Measurements from ENCODE around the gene PSMB5. TPM values are rescaled to one million over a fixed set of nuclear protein-coding genes. Genes with fewer than 3 reads are reported as not detected.

Gene PSMB5
- total and polyA plus RNA-seq, 2 of the 13 experiments (the other 11 are each of a cell fraction or from before 2014, with no cell fraction given): 705 to 871 TPM

DNA sequence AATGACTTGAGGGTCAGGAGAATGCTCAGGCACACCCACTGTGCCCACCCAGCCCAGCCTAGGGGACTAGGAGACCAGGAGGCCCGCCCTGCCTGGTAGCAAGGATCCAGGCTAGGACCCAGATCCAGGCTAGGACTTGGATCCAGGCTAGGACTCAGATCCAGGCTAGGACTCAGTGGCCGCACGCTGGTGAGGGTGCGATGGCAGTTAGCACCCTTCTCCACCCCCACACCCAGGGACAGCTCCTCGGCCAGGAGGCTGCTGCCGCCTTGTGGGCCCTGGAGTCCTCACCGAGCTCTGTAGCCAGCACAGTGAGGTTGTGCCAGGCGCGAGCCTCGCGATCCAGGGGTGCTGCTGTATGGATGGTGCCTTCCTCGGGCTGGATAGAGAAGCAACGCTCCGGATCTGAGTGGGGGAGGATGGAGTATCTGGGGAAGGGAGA, 17.5 kb upstream of the PSMB5 start (continued):
- peak; percentile 22; the same call in 1 of the 2 replicates for TF ChIP-seq ZNF274 (CRISPR knock-in tag; IDR thresholded peaks at IDR 0.05)
- no peak for TF ChIP-seq ZNF678 (CRISPR knock-in tag; IDR thresholded peaks at IDR 0.05)
- no peak for TF ChIP-seq MAZ (IDR thresholded peaks at IDR 0.05; ENCODE audit: borderline replicate concordance, low read depth, low read length)
- TF ChIP-seq MAZ (CRISPR knock-in tag; IDR thresholded peaks at IDR 0.05; ENCODE audit: low read depth): peak; percentile 53; the same call in 1 of the 2 replicates
- TF ChIP-seq, protein P1, sequence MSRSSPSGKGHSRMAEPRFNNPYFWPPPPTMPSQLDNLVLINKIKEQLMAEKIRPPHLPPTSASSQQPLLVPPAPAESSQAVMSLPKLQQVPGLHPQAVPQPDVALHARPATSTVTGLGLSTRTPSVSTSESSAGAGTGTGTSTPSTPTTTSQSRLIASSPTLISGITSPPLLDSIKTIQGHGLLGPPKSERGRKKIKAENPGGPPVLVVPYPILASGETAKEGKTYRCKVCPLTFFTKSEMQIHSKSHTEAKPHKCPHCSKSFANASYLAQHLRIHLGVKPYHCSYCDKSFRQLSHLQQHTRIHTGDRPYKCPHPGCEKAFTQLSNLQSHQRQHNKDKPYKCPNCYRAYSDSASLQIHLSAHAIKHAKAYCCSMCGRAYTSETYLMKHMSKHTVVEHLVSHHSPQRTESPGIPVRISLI (CRISPR knock-in tag; IDR thresholded peaks at IDR 0.05; ENCODE audit: borderline replicate concordance): 0 out of 2 replicates have a peak, but pooled peaks have one; percentile 12
- TF ChIP-seq, protein P2, sequence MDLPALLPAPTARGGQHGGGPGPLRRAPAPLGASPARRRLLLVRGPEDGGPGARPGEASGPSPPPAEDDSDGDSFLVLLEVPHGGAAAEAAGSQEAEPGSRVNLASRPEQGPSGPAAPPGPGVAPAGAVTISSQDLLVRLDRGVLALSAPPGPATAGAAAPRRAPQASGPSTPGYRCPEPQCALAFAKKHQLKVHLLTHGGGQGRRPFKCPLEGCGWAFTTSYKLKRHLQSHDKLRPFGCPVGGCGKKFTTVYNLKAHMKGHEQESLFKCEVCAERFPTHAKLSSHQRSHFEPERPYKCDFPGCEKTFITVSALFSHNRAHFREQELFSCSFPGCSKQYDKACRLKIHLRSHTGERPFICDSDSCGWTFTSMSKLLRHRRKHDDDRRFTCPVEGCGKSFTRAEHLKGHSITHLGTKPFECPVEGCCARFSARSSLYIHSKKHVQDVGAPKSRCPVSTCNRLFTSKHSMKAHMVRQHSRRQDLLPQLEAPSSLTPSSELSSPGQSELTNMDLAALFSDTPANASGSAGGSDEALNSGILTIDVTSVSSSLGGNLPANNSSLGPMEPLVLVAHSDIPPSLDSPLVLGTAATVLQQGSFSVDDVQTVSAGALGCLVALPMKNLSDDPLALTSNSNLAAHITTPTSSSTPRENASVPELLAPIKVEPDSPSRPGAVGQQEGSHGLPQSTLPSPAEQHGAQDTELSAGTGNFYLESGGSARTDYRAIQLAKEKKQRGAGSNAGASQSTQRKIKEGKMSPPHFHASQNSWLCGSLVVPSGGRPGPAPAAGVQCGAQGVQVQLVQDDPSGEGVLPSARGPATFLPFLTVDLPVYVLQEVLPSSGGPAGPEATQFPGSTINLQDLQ (CRISPR knock-in tag; IDR thresholded peaks at IDR 0.05): no peak
- TF ChIP-seq, protein P3, sequence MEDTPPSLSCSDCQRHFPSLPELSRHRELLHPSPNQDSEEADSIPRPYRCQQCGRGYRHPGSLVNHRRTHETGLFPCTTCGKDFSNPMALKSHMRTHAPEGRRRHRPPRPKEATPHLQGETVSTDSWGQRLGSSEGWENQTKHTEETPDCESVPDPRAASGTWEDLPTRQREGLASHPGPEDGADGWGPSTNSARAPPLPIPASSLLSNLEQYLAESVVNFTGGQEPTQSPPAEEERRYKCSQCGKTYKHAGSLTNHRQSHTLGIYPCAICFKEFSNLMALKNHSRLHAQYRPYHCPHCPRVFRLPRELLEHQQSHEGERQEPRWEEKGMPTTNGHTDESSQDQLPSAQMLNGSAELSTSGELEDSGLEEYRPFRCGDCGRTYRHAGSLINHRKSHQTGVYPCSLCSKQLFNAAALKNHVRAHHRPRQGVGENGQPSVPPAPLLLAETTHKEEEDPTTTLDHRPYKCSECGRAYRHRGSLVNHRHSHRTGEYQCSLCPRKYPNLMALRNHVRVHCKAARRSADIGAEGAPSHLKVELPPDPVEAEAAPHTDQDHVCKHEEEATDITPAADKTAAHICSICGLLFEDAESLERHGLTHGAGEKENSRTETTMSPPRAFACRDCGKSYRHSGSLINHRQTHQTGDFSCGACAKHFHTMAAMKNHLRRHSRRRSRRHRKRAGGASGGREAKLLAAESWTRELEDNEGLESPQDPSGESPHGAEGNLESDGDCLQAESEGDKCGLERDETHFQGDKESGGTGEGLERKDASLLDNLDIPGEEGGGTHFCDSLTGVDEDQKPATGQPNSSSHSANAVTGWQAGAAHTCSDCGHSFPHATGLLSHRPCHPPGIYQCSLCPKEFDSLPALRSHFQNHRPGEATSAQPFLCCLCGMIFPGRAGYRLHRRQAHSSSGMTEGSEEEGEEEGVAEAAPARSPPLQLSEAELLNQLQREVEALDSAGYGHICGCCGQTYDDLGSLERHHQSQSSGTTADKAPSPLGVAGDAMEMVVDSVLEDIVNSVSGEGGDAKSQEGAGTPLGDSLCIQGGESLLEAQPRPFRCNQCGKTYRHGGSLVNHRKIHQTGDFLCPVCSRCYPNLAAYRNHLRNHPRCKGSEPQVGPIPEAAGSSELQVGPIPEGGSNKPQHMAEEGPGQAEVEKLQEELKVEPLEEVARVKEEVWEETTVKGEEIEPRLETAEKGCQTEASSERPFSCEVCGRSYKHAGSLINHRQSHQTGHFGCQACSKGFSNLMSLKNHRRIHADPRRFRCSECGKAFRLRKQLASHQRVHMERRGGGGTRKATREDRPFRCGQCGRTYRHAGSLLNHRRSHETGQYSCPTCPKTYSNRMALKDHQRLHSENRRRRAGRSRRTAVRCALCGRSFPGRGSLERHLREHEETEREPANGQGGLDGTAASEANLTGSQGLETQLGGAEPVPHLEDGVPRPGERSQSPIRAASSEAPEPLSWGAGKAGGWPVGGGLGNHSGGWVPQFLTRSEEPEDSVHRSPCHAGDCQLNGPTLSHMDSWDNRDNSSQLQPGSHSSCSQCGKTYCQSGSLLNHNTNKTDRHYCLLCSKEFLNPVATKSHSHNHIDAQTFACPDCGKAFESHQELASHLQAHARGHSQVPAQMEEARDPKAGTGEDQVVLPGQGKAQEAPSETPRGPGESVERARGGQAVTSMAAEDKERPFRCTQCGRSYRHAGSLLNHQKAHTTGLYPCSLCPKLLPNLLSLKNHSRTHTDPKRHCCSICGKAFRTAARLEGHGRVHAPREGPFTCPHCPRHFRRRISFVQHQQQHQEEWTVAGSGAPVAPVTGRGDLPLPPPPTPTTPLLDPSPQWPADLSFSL (CRISPR knock-in tag; IDR thresholded peaks at IDR 0.05): no peak
- TF ChIP-seq NR2F2 (IDR thresholded peaks at IDR 0.05; ENCODE audit: borderline replicate concordance, low read depth): no peak
- no peak for TF ChIP-seq ZNF143 (CRISPR knock-in tag; IDR thresholded peaks at IDR 0.05)
- peak; percentile 78; the same call in 1 of the 2 replicates for TF ChIP-seq ZNF788 (CRISPR knock-in tag; IDR thresholded peaks at IDR 0.05; ENCODE audit: borderline replicate concordance)
- TF ChIP-seq ZBTB20 (CRISPR knock-in tag; IDR thresholded peaks at IDR 0.05; ENCODE audit: borderline replicate concordance, low read depth): peak; percentile 82; the same call in 1 of the 2 replicates
- TF ChIP-seq RARA (CRISPR knock-in tag; IDR thresholded peaks at IDR 0.05): no peak
- TF ChIP-seq YEATS2 (CRISPR knock-in tag; IDR thresholded peaks at IDR 0.05; ENCODE audit: borderline replicate concordance): no peak
- TF ChIP-seq HNRNPUL1 (IDR thresholded peaks at IDR 0.05; ENCODE audit: low read depth, low read length): no peak
- TF ChIP-seq, protein P4, sequence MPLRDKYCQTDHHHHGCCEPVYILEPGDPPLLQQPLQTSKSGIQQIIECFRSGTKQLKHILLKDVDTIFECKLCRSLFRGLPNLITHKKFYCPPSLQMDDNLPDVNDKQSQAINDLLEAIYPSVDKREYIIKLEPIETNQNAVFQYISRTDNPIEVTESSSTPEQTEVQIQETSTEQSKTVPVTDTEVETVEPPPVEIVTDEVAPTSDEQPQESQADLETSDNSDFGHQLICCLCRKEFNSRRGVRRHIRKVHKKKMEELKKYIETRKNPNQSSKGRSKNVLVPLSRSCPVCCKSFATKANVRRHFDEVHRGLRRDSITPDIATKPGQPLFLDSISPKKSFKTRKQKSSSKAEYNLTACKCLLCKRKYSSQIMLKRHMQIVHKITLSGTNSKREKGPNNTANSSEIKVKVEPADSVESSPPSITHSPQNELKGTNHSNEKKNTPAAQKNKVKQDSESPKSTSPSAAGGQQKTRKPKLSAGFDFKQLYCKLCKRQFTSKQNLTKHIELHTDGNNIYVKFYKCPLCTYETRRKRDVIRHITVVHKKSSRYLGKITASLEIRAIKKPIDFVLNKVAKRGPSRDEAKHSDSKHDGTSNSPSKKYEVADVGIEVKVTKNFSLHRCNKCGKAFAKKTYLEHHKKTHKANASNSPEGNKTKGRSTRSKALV (CRISPR knock-in tag; IDR thresholded peaks at IDR 0.05): no peak
- TF ChIP-seq RAD21 (CRISPR knock-in tag; IDR thresholded peaks at IDR 0.05): peak; percentile 97
- no peak for TF ChIP-seq ZNF138 (CRISPR knock-in tag; IDR thresholded peaks at IDR 0.05; ENCODE audit: low read depth)
- no peak for TF ChIP-seq ZNF75D (CRISPR knock-in tag; IDR thresholded peaks at IDR 0.05; ENCODE audit: borderline replicate concordance)
